Body of pancreas (tissue), 4 donors: ENCODE data around the gene SLCO1B3. TPM values are rescaled to one million over a fixed set of nuclear protein-coding genes. Genes with fewer than 3 reads are reported as not detected.

Experiments
- ATAC-seq: fragments of 150-250 bp; one replicate; pipeline ENCODE4 v1.9.1; 2016
- DNase-seq, 4 donors: peaks; one replicate each; pipeline ENCODE4 v3.0.0-alpha.2; 2019
- H3K27ac ChIP-seq, 4 donors: fragments of 200-600 bp; sonication (generic); 1 replicate in 3 of 4; 2 replicates in 1 of 4; pipeline versions ENCODE4 v1.5.1 to v1.6.1; 2016 to 2019; ENCODE audit warnings: mild to moderate bottlenecking in 1 of 4, mixed read lengths in 1 of 4, moderate library complexity in 1 of 4
- H3K27me3 ChIP-seq, 2 donors: fragments of 200-600 bp; sonication (generic); one replicate each; pipeline ENCODE4 v1.6.0; 2016; ENCODE audit warnings: mild to moderate bottlenecking in 1 of 2
- H3K36me3 ChIP-seq, 2 donors: fragments of 200-600 bp; sonication (generic); replicated peaks in 1 of 2; 2 replicates each; pipeline ENCODE4 v1.5.1; 2016; ENCODE audit warnings: low read depth in 2 of 2; ENCODE audit not compliant: insufficient read depth in 1 of 2
- H3K4me1 ChIP-seq: fragments of 200-600 bp; sonication (generic); one replicate; pipeline ENCODE4 v1.6.0; 2016
- H3K4me3 ChIP-seq, 2 donors: fragments of 200-600 bp; sonication (generic); 1 replicate in 1 of 2; 2 replicates in 1 of 2; pipeline ENCODE4 v1.5.1; 2016 to 2019
- H3K9me3 ChIP-seq, 3 donors: fragments of 200-600 bp; sonication (generic); 1 replicate in 2 of 3; 2 replicates in 1 of 3; pipeline ENCODE4 v1.5.1; 2016
- POLR2A ChIP-seq, 3 donors: fragments of 450-650 bp; IDR thresholded peaks; one replicate each; pipeline ENCODE4 v1.6.1; 2016; ENCODE audit warnings: antibody characterized with exemption in 3 of 3, mild to moderate bottlenecking in 2 of 3
- WGBS, 2 donors: methylation state at CpG; one replicate each; pipeline ENCODE4 v1.1.5; 2017; 5-methylcytosine and 5-hydroxymethylcytosine counted together
- intact Hi-C: fragments of 100-400 bp; cut with DNase I; formaldehyde crosslinking; loops from one replicate; pipeline ENCODE4 v1.15.1; 2023
- small RNA-seq: library from RNA; depleted of rRNA; stranded (forward); fragments of <200 nt; gene quantifications from one replicate; pipeline ENCODE3, GENCODE V24; 2016
- total RNA-seq, 2 donors: library from RNA; depleted of rRNA; stranded (reverse); fragments of >200 nt; gene quantifications; one replicate each; pipeline ENCODE4 v1.1.0, GENCODE V29; 2016
- TF ChIP-seq, protein P1 (sequence below), 7 experiments: fragments of 450-650 bp in 4 of 7; fragments of 200-600 bp in 3 of 7; sonication (generic) in 3 of 7; IDR thresholded peaks; one replicate each; pipeline ENCODE4 v1.5.1; 2016 to 2019; ENCODE audit warnings: antibody characterized with exemption in 7 of 7

The SLCO1B3 gene
- total RNA-seq, 2 donors from 2014 or later = not detected

GRCh38 chr12:20963303-20963702 lies 152.8 kb downstream of the SLCO1B3 start:
- 79 to 88% methylated on average over 2 of the region's 2 CpGs for WGBS, 2 donors
- TF ChIP-seq POLR2A (IDR thresholded peaks at IDR 0.05) = no peak
- TF ChIP-seq, protein P1, sequence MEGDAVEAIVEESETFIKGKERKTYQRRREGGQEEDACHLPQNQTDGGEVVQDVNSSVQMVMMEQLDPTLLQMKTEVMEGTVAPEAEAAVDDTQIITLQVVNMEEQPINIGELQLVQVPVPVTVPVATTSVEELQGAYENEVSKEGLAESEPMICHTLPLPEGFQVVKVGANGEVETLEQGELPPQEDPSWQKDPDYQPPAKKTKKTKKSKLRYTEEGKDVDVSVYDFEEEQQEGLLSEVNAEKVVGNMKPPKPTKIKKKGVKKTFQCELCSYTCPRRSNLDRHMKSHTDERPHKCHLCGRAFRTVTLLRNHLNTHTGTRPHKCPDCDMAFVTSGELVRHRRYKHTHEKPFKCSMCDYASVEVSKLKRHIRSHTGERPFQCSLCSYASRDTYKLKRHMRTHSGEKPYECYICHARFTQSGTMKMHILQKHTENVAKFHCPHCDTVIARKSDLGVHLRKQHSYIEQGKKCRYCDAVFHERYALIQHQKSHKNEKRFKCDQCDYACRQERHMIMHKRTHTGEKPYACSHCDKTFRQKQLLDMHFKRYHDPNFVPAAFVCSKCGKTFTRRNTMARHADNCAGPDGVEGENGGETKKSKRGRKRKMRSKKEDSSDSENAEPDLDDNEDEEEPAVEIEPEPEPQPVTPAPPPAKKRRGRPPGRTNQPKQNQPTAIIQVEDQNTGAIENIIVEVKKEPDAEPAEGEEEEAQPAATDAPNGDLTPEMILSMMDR (IDR thresholded peaks at IDR 0.05) = no peak

GRCh38 chr12:20963762-20964161 lies 153.3 kb downstream of the SLCO1B3 start:
- H3K27me3 ChIP-seq = no peaks in the 10 kb centered on the region
- intact Hi-C loops = no loop called here
- H3K4me3 ChIP-seq = no peak overlapping the region
- no peak overlapping the region for H3K27ac ChIP-seq
- 14 to 15% methylated on average over 4 of the region's 4 CpGs for WGBS, 2 donors
- H3K9me3 ChIP-seq = no peaks in the 10 kb centered on the region
- TF ChIP-seq, protein P1 (IDR thresholded peaks at IDR 0.05) = no peak
- no peak for TF ChIP-seq POLR2A (IDR thresholded peaks at IDR 0.05)
- ATAC-seq (peak; percentile 91), DNase-seq (peak in 2 of 4 donors; percentile 17 to 27)
- H3K4me1 ChIP-seq = peaks cover 19% of the 10 kb centered on the region
- no peaks in the 10 kb centered on the region for H3K36me3 ChIP-seq

More at GRCh38 chr12:20963303-20963702, 152.8 kb downstream of the SLCO1B3 start:
- Histone ChIP-seq H3K4me1 (peaks cover 19% of the 10 kb centered on the region), H3K27ac (no peak overlapping the region), H3K36me3 (no peaks in the 10 kb centered on the region), H3K27me3 (no peaks in the 10 kb centered on the region), H3K4me3 (no peak overlapping the region), H3K9me3 (no peaks in the 10 kb centered on the region)
- intact Hi-C loops = no loop called here
- ATAC-seq = peak; percentile 24
- no peak for DNase-seq

Small RNAs within 50 kb of the gene (small RNA-seq; reads per million reads assigned to genes)
- gene AC011604.1 = not detected

Other genes starting within 250 kb of the SLCO1B3 start
- 1 to 10 TPM in 1 of 2 donors, under 1 TPM in 1; 0.33 to 1.0 TPM for gene SLCO1C1, start 115.4 kb upstream of the SLCO1B3 start, total RNA-seq